Spinal cord (tissue), 10 donors: Measurements from ENCODE around the gene BBX. TPM values are rescaled to one million over a fixed set of nuclear protein-coding genes. Genes with fewer than 3 reads are reported as not detected.

ENCODE experiments used
- DNase-seq, 6 donors: peaks; one replicate each; pipeline versions ENCODE4 v3.0.0 to v3.0.0-alpha.2; 2013 to 2015; ENCODE audit warnings: low spot score in 6 of 6, low read depth in 4 of 6
- H3K27ac ChIP-seq: one replicate; pipeline ENCODE4 v1.5.1; 2013; ENCODE audit warnings: low read depth, low read length, control low read depth
- H3K27me3 ChIP-seq: one replicate; pipeline ENCODE4 v1.6.1; 2013; ENCODE audit warnings: low read length; ENCODE audit not compliant: control insufficient read depth, insufficient read depth
- H3K36me3 ChIP-seq: one replicate; pipeline ENCODE4 v1.6.1; 2013; ENCODE audit warnings: low read length; ENCODE audit not compliant: control insufficient read depth, insufficient read depth
- H3K4me1 ChIP-seq: one replicate; pipeline ENCODE4 v1.6.1; 2013; ENCODE audit warnings: low read length; ENCODE audit not compliant: control insufficient read depth, insufficient read depth
- H3K4me3 ChIP-seq: one replicate; pipeline ENCODE4 v1.5.1; 2013; ENCODE audit warnings: low read depth, low read length, control low read depth
- H3K9me3 ChIP-seq: one replicate; pipeline ENCODE4 v1.6.1; 2013; ENCODE audit warnings: low read length; ENCODE audit not compliant: control insufficient read depth, insufficient read depth
- WGBS: methylation state at CpG from one replicate; pipeline ENCODE4 v1.1.5; 2013; ENCODE audit warnings: missing lambda C conversion rate; ENCODE audit not compliant: insufficient coverage; 5-methylcytosine and 5-hydroxymethylcytosine counted together
- polyA plus RNA-seq, 2 donors: library from polyadenylated mRNA; unstranded; fragments of 120-200 nt; gene quantifications; one replicate each; pipeline ENCODE4 v1.2.1, GENCODE V29; 2013; ENCODE audit not compliant: insufficient read length in 2 of 2
- total RNA-seq, 2 donors: library from RNA; depleted of rRNA in 1 of 2; stranded (reverse); fragments of 120-200 nt in 1 of 2; fragments of >200 nt in 1 of 2; gene quantifications; one replicate each; pipeline versions ENCODE4 v1.2.3 to v1.2.4, GENCODE V29; 2013 to 2014
- donor health status: healthy.

The BBX gene
- total and polyA plus RNA-seq, 4 donors = 20.6 to 72.0 (median 49.1) TPM

GRCh38 chr3:107791450-107791849 lies 268.7 kb downstream of the BBX start:
- Histone ChIP-seq H3K9me3 (no peaks in the 10 kb centered on the region), H3K36me3 (no peaks in the 10 kb centered on the region), H3K27ac (no peak overlapping the region), H3K4me1 (no peaks in the 10 kb centered on the region), H3K4me3 (no peak overlapping the region), H3K27me3 (no peaks in the 10 kb centered on the region)
- DNase-seq = no peak
- WGBS = 94% methylated on average over 7 of the region's 7 CpGs

GRCh38 chr3:107794664-107795443 lies 272.1 kb downstream of the BBX start:
- no peaks in the 10 kb centered on the region for H3K4me1 ChIP-seq
- H3K9me3 ChIP-seq = no peaks in the 10 kb centered on the region
- H3K27ac ChIP-seq = no peak overlapping the region
- H3K4me3 ChIP-seq = no peak overlapping the region
- H3K36me3 ChIP-seq = peaks cover 7% of the 10 kb centered on the region
- no peaks in the 10 kb centered on the region for H3K27me3 ChIP-seq
- WGBS = 83% methylated on average over 2 of the region's 8 CpGs
- peak in 1 of 6 donors; percentile 27 for DNase-seq

- H3K4me1 ChIP-seq = no peaks in the 10 kb centered on the region
- H3K27me3 ChIP-seq = no peaks in the 10 kb centered on the region
- H3K9me3 ChIP-seq = no peaks in the 10 kb centered on the region
- DNase-seq = no peak
- WGBS = no CpG with 5 or more reads among the region's 3 CpGs
- H3K27ac ChIP-seq = no peak overlapping the region
- H3K36me3 ChIP-seq = peaks cover 7% of the 10 kb centered on the region
- H3K4me3 ChIP-seq = no peak overlapping the region
These were observed 272.8 kb downstream of the BBX start for GRCh38 chr3:107795514-107796094.

- no peak overlapping the region for H3K4me3 ChIP-seq
- peaks cover 10% of the 10 kb centered on the region for H3K36me3 ChIP-seq
- no peaks in the 10 kb centered on the region for H3K4me1 ChIP-seq
- H3K27ac ChIP-seq = no peak overlapping the region
- H3K27me3 ChIP-seq = no peaks in the 10 kb centered on the region
- H3K9me3 ChIP-seq = no peaks in the 10 kb centered on the region
- peak in 1 of 6 donors; percentile 48 for DNase-seq
These were observed 274.0 kb downstream of the BBX start for GRCh38 chr3:107796791-107797190.

- H3K27me3 ChIP-seq = no peaks in the 10 kb centered on the region
- H3K9me3 ChIP-seq = no peaks in the 10 kb centered on the region
- DNase-seq = no peak
- peaks cover 10% of the 10 kb centered on the region for H3K36me3 ChIP-seq
- no peak overlapping the region for H3K4me3 ChIP-seq
- no CpG with 5 or more reads among the region's 1 CpG for WGBS
- H3K4me1 ChIP-seq = no peaks in the 10 kb centered on the region
- no peak overlapping the region for H3K27ac ChIP-seq
These were observed 274.8 kb downstream of the BBX start for GRCh38 chr3:107797586-107797985.

GRCh38 chr3:107798381-107798780 lies 275.6 kb downstream of the BBX start:
- Histone ChIP-seq H3K9me3 (no peaks in the 10 kb centered on the region), H3K36me3 (peaks cover 10% of the 10 kb centered on the region), H3K4me3 (no peak overlapping the region), H3K4me1 (no peaks in the 10 kb centered on the region), H3K27ac (no peak overlapping the region), H3K27me3 (no peaks in the 10 kb centered on the region)
- WGBS = no CpG with 5 or more reads among the region's 3 CpGs
- no peak for DNase-seq

GRCh38 chr3:107800710-107801109 lies 277.9 kb downstream of the BBX start:
- WGBS = 53% methylated on average over 2 of the region's 2 CpGs
- peak in 2 of 6 donors; percentile 16 to 35 for DNase-seq
- Histone ChIP-seq H3K27ac (peak overlapping the region; percentile 55), H3K27me3 (no peaks in the 10 kb centered on the region), H3K4me1 (no peaks in the 10 kb centered on the region), H3K9me3 (no peaks in the 10 kb centered on the region), H3K4me3 (no peak overlapping the region), H3K36me3 (peaks cover 10% of the 10 kb centered on the region)

- Histone ChIP-seq H3K9me3 (no peaks in the 10 kb centered on the region), H3K27me3 (no peaks in the 10 kb centered on the region), H3K27ac (no peak overlapping the region), H3K4me3 (no peak overlapping the region), H3K4me1 (no peaks in the 10 kb centered on the region), H3K36me3 (peaks cover 10% of the 10 kb centered on the region)
- no CpG with 5 or more reads among the region's 3 CpGs for WGBS
- no peak for DNase-seq
These were observed 280.4 kb downstream of the BBX start for GRCh38 chr3:107803170-107803569.

- no peak for DNase-seq
- H3K4me1 ChIP-seq = no peaks in the 10 kb centered on the region
These were observed 283.3 kb downstream of the BBX start for GRCh38 chr3:107806021-107806420.

GRCh38 chr3:107806536-107806935 lies 283.8 kb downstream of the BBX start:
- Histone ChIP-seq H3K27ac (no peak overlapping the region), H3K36me3 (no peaks in the 10 kb centered on the region), H3K4me1 (no peaks in the 10 kb centered on the region), H3K9me3 (no peaks in the 10 kb centered on the region), H3K4me3 (no peak overlapping the region), H3K27me3 (no peaks in the 10 kb centered on the region)
- no CpG with 5 or more reads among the region's 3 CpGs for WGBS
- peak in 2 of 6 donors; percentile 66 to 75 for DNase-seq

More at GRCh38 chr3:107806021-107806420, 283.3 kb downstream of the BBX start:
- no CpG with 5 or more reads among the region's 2 CpGs for WGBS
- H3K4me3 ChIP-seq = no peak overlapping the region
- no peaks in the 10 kb centered on the region for H3K9me3 ChIP-seq
- peaks cover 1% of the 10 kb centered on the region for H3K36me3 ChIP-seq
- H3K27me3 ChIP-seq = no peaks in the 10 kb centered on the region
- H3K27ac ChIP-seq = no peak overlapping the region
